GM19238 (cell line): ENCODE data around the gene OR13D1.
"Not testable (repeated sequence)": the region's sequence is repeated elsewhere in the genome, so short reads cannot be mapped to it uniquely, and the experiment has no call there.

Source experiments
- DNase-seq: peaks from one replicate; pipeline ENCODE4 v3.0.0; 2011; ENCODE audit warnings: low spot score; ENCODE audit not compliant: insufficient read length

Gene OR13D1

GRCh38 chr9:104694218-104694617, at the start of gene OR13D1:
OR13D1 (plus strand) TSS chr9:104694518; CDS start chr9:104694518, 0 bp downstream.
- no peak for DNase-seq

- no peak for DNase-seq
These were observed 35.7 kb upstream of the OR13D1 start for GRCh38 chr9:104658496-104659195.

- no peak for DNase-seq
These were observed 18.7 kb upstream of the OR13D1 start for GRCh38 chr9:104675611-104676010.

- DNase-seq = no peak
These were observed 11.7 kb upstream of the OR13D1 start for GRCh38 chr9:104682642-104683041.

- DNase-seq = no peak
These were observed 8.2 kb upstream of the OR13D1 start for GRCh38 chr9:104686081-104686480.

GRCh38 chr9:104700306-104700705, 6.0 kb downstream of the OR13D1 start:
- DNase-seq = no peak

GRCh38 chr9:104708737-104709136, 14.4 kb downstream of the OR13D1 start:
- DNase-seq = not testable (repeated sequence)

GRCh38 chr9:104711604-104712003, 17.3 kb downstream of the OR13D1 start:
- DNase-seq = no peak

- DNase-seq = no peak
These were observed 30.7 kb downstream of the OR13D1 start for GRCh38 chr9:104725014-104725413.

GRCh38 chr9:104738452-104738851, 44.1 kb downstream of the OR13D1 start:
- no peak for DNase-seq

- no peak for DNase-seq
These were observed 46.3 kb downstream of the OR13D1 start for GRCh38 chr9:104740621-104741020.

- DNase-seq = no peak
These were observed 49.2 kb downstream of the OR13D1 start for GRCh38 chr9:104743376-104743985.
